Left renal cortex interstitium (tissue), 4 donors: Measurements from ENCODE around the gene LMBR1L. TPM values are rescaled to one million over a fixed set of nuclear protein-coding genes. Genes with fewer than 3 reads are reported as not detected.
"Not testable (repeated sequence)": the region's sequence is repeated elsewhere in the genome, so short reads cannot be mapped to it uniquely, and the experiment has no call there.

Experiments used
- DNase-seq, 4 donors: peaks; one replicate each; pipeline ENCODE4 v3.0.0-alpha.2; 2013; ENCODE audit warnings: low read depth in 4 of 4, low spot score in 2 of 4, missing footprints in 1 of 4
- polyA plus RNA-seq, 4 donors: library from polyadenylated mRNA; unstranded; fragments of 120-200 nt; gene quantifications; one replicate each; pipeline ENCODE4 v1.2.1, GENCODE V29; 2013; ENCODE audit not compliant: insufficient read length in 4 of 4

LMBR1L gene
- polyA plus RNA-seq, 4 donors: 57.2 to 103 (median 73.3) TPM

DNA sequence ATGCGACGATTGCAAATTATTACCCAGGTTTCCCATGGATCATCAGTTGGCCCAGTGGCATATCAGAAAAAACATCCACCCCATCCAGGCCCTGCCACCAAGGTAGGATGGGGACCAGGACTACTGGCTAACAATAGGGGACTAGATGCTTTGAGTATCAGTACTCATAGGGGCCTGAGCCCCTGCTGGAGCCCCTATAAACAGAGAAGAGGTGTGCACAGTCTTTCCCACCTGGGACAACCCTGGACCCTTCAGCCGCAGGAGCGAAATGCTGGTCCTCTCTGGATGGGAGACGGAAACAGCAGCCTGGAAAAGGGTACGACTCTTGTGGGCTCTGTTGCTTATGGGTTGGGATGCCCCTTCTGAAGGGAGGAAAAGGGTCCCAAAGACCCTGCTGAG is 21.7 kb downstream of the LMBR1L start:
- no peak for DNase-seq

GRCh38 chr12:49088150-49088931 is 22.3 kb downstream of the LMBR1L start:
- peak in 1 of 4 donors; percentile 78 for DNase-seq

- no peak for DNase-seq
These were observed 24.5 kb downstream of the LMBR1L start for GRCh38 chr12:49086116-49086515.

DNA sequence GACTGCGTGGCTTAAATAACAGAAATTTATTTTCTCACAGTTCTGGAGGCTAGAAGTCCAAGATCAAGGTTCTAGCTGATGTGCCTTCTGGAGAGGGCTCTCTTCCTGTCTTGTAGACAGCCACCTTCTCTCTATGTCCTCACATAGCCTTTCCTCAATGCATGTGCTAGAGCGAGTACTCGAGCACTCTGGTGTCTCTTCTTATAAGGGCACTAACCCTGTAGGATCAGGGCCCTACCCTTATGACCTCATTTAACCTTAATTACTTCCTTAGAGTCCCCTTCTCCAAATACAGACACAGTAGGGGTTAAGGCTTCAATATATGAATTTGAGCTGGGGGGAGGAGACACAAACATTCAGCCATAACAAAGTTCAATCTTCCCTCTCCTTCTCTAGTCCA is 26.2 kb downstream of the LMBR1L start:
- DNase-seq: no peak

DNA sequence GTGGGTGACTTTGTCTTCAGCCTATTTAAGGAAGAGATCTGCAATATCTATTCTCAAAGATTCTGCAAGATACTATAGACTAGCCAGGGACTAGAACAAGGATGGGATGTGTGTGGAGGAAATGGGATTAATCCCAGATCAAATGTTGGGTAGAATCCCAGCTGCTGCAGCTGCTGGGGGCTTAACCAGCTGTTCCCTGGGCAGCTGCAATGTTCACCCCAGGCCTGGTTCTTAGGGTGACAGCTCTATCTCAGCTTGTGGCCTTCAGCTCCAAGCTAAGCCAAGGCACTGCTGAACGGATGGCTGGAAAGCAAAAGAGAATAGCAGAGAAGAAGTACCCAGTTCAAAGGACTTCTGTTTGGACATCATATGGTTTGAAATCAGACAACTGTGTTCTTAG is 30.9 kb downstream of the LMBR1L start:
- no peak for DNase-seq

DNA sequence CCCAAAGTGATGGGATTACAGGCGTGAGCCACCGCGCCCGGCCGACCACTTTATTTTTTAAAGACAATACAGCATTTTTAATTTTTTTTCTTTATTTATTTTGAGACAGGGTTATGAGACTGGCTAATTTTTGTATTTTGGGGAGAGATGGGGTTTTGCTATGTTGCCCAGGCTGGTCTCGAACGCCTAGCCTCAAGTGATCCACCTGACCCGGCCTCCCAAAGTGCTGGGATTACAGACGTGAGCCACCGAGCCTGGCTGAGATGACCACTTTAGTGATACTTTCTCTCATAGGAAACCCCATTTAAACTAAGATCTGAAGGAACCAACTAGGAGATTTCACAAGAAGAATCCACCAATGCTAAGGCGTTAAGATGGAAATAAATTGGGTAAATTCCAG is 39.7 kb downstream of the LMBR1L start:
- no peak for DNase-seq

- peak in 3 of 4 donors; percentile 88 to 93 (median 90) for DNase-seq
These were observed 40.9 kb downstream of the LMBR1L start, which contains the start of gene RHEBL1 for GRCh38 chr12:49069507-49070346. Gene RHEBL1, minus strand, starts transcription at chr12:49069979. Its CDS starts 194 bp downstream, at chr12:49069785.

DNA sequence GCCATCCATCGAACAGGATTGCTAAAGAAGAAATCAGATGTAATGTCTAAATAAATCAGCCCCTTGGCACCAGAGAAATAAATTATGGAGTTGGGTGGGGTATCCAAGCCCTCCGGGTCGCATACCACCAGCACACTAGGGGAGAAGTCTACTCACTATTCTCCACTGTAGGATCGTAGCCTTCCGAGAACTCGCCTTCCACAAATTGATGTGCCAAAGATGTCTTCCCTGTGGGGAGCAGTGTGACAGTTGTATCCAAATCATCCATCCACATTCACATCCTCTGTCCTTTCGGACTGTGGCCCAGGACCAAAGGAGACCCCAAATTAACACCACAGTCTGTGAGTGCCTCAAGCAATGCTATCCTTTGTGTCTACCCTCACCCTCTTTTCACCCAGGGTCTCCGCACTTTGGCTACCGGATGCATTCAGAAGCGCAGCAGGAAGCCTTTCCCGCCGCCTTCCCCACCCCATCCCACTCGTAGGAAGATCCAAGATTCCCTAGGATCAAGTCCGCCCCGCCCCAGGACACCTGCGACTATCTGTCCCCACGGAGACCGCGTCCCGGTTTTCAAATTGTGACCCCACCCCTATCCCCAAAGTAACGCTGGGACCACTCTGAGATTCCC is 41.7 kb downstream of the LMBR1L start:
- DNase-seq: no peak

- no peak for DNase-seq
These were observed 44.5 kb downstream of the LMBR1L start for GRCh38 chr12:49066120-49066519.

- DNase-seq: no peak
These were observed 45.9 kb downstream of the LMBR1L start for GRCh38 chr12:49064767-49065152.

GRCh38 chr12:49061916-49062315 is 48.7 kb downstream of the LMBR1L start:
- DNase-seq: not testable (repeated sequence)

DNA sequence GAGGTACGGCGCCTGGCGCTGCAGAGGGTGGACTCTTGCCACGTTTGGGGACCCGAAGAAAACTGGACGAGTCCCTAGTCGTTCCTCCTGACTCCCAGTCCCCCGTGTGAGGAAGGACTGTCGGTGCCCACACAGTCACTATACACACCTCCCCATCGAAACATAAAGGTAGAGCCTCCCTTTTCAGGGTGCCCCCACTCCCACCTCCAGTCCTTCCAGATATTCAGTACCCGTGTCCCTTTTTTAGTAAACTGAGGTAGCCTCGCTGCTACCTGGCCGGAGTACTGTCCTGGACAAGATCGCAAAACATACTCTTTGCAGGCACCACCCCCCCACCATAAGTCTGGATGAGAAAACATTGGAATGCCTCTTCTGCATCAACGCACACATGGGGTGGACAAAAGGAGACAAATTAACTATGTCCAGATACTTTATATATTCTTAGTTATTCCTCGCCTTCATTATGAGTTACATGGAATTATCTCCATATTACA is 49.4 kb downstream of the LMBR1L start:
- no peak for DNase-seq

DNA sequence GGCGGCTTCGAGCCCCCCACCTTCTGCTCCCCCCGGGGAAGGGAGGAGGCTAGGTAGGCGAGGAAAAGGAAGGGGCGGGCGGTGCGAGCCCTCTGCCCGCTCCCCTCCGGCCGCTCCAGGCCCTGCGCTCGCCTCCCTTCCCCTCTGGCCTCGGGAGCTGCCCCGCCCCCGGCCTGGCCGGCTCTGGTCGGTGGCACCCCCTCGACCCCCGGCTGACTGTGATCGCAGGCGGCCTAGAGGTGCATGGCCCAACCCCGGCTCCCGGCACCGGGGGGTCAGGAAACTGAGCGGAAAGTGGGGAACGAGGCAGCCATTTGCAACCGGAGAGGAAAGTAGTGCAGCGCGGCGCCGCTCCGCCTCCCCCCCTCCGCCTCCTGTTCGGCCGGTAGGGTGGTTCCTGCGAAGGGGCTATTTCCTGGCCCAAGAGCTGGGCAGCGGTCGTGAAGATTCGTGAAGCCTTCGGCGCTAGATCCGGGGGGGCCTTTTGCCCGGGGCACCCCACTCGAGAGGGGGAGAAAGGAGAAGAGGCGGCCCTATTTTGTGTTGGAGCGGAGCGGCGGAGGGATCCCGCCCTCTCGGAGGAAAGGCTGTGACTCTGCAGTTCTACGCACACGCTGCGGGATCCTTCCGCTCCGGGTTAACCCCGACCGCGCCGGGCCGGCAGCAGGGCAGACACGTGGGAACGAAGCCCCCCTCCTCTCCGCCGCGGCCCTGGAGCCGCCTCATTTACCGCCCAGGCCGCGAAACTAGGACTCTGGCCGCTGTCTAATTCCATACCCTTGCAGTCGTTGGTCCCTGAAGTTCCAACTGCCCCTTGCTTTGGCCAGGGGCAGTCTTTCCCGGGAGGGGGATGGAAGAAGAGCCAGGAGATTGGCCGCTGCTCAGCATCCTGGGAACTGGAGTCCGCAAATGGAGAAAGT is 50.1 kb downstream of the LMBR1L start, which contains the start of gene KMT2D:
Gene KMT2D, minus strand, starts transcription at position 558 of the 920 bp plus-strand sequence. CDS start 5,470 bp downstream, outside the sequence.
- peak; percentile 89 to 95 (median 94) for DNase-seq

GRCh38 chr12:49059299-49060171 is 51.1 kb downstream of the LMBR1L start:
- DNase-seq: no peak

- DNase-seq: no peak
These were observed 51.7 kb downstream of the LMBR1L start for GRCh38 chr12:49059045-49059298.

- DNase-seq: no peak
These were observed 52.1 kb downstream of the LMBR1L start for GRCh38 chr12:49058366-49059044.

- no peak for DNase-seq
These were observed 52.8 kb downstream of the LMBR1L start for GRCh38 chr12:49057888-49058287.

GRCh38 chr12:49055978-49056754 is 54.5 kb downstream of the LMBR1L start:
- DNase-seq: no peak
